GM19240 (cell line): ENCODE results near the gene C1orf52.

Experiments
- DNase-seq: peaks from one replicate; pipeline ENCODE4 v3.0.0; 2011; ENCODE audit warnings: low spot score; ENCODE audit not compliant: insufficient read length

C1orf52 gene

GRCh38 chr1:85259118-85259911 lies at the start of gene C1orf52:
Gene C1orf52, minus strand, starts transcription at chr1:85259662. Its CDS starts 29 bp downstream, at chr1:85259633.
- DNase-seq, result peak; percentile 57

DNA sequence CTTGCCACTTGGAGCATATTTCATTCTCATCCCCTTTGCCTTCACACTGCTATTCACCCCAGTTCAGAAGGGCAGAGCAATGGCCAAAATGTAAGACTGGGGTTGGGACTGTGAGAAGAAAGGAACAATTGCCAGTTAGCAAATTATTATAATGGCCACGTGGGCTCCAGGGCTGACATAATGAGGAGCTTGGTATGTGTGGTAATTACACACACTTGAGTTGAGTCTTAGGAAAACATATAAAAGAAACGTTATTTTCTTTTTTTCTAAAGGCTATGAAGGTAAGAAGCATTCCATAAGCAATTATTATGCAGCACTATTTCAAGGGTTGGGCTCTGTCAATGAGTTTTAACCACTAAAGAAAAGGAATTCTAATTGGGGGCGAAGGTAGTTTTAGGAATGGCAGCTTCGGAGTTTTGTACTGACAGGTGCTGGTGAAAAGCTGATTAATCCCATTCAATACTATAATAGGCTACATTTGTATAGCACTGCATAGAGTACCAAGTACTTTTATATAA lies 49.4 kb upstream of the C1orf52 start:
- DNase-seq, result no peak

GRCh38 chr1:85307987-85308832 lies 48.7 kb upstream of the C1orf52 start:
- DNase-seq, result peak; percentile 41

- DNase-seq, result no peak
Measured at GRCh38 chr1:85306236-85306635, 46.8 kb upstream of the C1orf52 start.

DNA sequence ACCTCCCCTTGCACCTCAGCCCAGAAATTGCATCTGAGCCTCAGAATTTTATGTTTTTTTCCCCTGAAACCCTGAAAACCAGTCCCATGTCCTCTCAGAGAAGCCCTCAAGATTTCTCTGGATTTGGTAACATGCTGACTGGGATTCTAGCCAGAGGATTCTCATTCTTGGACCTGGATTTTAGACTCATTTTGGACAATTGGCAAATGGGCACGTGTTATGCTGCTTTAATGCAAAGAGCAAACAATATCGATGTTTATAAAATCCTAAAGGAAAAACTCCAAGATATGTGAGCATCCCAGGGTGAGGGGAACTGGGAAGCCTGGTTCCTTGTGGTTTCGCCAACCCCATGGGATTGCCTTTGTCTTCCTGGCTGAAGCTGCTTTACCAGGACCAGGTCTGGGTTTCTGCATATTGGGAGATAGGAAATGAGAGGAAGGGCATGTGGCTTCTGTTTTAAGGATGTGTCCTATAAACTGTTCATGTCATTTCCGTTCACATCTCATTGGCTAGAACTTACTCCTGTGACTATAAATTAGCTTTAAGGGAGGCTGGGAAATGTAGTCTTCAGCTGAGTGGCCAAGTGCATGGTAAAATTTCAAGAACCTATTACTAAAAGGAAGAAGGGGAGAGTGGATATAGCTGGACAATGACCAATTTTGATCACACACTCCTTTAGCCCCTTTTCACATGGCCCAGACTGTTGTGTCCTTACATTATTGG lies 44.1 kb upstream of the C1orf52 start:
- DNase-seq, result no peak

- DNase-seq, result no peak
Measured at GRCh38 chr1:85300140-85300539, 40.7 kb upstream of the C1orf52 start.

GRCh38 chr1:85297855-85298629 lies 38.6 kb upstream of the C1orf52 start:
- no peak for DNase-seq

DNA sequence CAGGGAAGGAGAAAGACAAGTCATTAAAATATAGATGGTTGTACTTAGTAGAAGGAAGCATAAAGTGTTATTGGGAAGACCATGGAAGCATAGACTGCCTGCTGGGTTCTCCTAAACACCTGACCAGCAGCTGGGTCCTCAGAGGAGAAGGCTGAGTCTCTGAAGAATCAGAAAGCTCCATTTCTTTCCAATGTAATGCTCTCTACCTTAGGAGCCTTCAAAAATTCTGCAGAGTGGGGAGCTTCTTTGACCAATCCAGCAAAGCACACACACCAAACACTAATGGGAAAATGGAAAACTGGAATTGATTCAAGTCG lies 38.0 kb upstream of the C1orf52 start:
- DNase-seq, result no peak

GRCh38 chr1:85296980-85297379 lies 37.5 kb upstream of the C1orf52 start:
- DNase-seq, result no peak

DNA sequence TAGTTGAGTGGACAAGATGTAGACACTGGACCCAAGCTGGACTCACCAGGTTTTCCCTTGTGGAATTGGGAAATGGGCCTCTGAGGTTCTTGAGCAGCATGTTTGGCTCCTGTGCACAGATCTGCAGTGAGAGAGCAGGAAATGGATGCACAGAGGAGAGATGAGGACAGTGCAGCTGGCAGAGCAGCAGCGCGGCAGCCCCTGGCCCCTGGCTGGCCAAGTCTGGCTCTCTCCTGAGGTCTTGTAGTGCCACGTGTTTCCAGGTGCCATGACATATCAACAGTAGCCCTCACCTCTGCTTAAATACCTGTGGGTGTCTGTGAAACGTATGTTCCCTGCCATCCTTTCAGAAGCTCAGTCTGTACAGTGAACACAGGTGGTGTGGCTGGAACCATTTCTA lies 36.2 kb upstream of the C1orf52 start:
- no peak for DNase-seq

DNA sequence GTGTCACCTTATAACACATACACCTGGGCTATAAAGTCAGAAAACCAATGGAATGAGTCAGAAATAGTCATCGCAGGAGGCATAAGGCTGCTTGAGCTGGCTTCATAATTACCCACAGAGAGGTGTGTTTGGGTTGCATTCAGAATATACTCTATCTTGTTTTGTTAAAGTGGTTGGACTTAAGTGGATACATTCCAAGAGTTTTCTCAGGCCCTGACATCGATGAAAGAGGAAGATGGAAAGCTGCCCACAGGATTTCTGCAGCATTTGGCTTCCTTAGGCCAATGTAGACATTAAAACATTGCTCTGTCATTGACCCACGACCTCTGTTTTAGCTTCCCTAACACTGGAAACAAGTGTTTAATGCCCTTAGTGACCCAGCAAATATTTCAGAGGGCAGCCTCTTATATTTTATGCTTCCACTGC lies 35.6 kb upstream of the C1orf52 start:
- no peak for DNase-seq

DNA sequence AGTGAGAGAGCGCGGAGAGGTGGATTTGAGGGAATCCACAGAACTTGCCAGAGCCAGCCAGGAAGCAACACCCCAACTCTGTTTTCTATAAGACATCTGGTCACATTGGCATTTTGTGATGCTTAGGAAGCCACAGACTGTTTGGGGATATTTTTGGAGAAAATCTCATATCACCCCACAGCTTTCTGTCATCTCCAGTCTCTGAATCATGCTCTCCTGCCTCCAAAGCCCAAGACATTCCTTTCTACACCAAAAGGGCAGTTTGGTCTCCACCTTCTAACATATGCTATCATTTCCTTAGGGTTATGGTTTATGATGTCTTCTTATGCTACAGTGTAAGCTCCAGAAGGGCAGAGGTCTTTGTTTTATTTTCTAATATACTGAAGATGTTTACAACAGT lies 31.4 kb upstream of the C1orf52 start:
- no peak for DNase-seq

GRCh38 chr1:85289848-85290335 lies 30.4 kb upstream of the C1orf52 start:
- no peak for DNase-seq

DNA sequence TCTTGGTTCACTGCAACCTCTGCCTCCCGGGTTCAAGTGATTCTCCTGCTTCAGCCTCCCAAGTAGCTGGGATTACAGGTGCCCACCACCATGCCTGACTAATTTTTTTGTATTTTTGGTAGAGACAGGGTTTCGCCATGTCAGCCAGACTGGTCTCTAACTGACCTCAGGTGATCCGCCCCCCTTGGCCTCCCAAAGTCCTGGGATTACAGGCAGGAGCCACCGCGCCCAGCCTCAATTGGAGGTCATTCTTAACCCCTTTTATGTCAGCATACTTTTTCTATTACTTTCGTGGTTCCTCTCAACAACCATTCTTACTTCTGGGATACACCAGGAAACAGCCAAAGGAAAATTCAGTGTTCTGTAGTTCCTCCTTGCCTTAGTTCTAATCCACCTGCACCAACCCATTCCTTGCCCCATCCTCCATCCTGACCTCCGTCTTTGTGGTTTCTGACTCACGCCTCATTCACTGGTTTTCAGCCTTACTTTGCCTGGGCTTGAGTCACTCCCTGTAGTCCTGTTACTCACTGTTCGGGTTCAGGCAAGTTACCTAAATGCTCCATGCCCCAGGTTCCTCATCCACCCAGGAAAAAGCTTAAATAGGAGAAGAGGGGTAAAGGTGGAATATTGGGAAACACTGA lies 29.9 kb upstream of the C1orf52 start:
- DNase-seq, result no peak

DNA sequence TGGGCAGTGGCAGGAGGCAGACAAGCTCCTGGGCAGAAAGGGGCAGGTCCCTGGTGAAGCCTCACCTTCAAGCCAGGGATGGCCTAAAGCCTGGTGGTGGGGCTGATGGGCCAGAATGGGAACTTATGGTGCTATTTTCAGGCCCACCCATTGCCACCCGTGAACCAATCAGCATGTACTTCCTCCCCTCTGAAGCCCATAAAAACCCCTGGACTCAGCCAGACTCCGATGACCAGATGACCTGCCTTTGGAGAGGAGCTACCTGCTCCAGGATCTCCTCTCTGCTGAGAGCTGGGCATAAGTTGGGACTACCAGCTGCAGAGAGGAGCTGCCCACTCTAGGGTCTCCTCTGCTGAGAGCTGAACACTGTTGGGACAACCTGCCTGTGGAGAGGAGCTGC lies 24.7 kb upstream of the C1orf52 start:
- DNase-seq, result no peak

- DNase-seq, result no peak
Measured at GRCh38 chr1:85283475-85284199, 24.2 kb upstream of the C1orf52 start.

- DNase-seq, result no peak
Measured at GRCh38 chr1:85282424-85282823, 23.0 kb upstream of the C1orf52 start.

GRCh38 chr1:85280636-85281035 lies 21.2 kb upstream of the C1orf52 start:
- no peak for DNase-seq

- DNase-seq, result no peak
Measured at GRCh38 chr1:85279458-85280080, 20.1 kb upstream of the C1orf52 start.
